ENCODE data around the gene YTHDF1.

DNA sequence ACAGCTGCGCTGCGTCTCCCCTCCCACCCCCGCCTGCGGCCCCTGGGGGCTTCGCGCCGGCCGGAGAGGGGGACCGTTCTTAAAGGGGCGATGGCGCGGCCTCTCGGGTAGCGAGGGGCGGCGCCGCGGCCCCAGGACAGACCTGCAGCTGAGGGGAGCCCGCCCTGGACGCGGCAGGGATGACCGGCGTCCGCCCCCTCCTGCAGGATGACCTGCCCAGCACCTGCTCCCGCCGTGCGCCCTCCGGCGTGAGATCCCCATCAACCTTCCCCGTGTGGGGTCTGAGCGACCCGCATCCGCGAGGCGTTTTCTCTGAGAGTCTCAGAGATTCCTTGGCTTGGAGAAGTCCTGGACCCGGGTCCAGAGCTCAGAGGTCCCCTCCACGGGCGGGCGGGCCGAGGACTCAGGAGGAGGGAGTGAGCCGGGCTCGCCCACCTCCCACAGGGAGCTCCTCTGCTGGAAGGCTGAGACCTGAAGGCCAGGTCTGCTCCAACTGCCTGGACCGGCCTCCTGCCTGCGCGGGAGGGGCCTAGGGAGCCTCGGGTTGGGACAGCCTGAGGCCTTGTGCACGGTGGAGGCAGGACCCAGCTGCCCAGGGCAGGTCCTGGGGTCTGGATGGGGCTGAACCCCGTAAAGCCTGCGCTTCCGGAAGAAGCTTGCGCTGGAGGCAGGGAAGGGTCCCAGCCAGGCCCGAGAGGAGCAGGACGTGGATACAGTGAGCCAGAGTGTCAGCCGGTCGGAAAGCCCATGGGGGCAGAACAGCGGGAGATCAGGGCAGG is 38.9 kb upstream of the YTHDF1 start:
- TF ChIP-seq EP300 (IDR thresholded peaks at IDR 0.05) = no peak
- TF ChIP-seq, protein P1, sequence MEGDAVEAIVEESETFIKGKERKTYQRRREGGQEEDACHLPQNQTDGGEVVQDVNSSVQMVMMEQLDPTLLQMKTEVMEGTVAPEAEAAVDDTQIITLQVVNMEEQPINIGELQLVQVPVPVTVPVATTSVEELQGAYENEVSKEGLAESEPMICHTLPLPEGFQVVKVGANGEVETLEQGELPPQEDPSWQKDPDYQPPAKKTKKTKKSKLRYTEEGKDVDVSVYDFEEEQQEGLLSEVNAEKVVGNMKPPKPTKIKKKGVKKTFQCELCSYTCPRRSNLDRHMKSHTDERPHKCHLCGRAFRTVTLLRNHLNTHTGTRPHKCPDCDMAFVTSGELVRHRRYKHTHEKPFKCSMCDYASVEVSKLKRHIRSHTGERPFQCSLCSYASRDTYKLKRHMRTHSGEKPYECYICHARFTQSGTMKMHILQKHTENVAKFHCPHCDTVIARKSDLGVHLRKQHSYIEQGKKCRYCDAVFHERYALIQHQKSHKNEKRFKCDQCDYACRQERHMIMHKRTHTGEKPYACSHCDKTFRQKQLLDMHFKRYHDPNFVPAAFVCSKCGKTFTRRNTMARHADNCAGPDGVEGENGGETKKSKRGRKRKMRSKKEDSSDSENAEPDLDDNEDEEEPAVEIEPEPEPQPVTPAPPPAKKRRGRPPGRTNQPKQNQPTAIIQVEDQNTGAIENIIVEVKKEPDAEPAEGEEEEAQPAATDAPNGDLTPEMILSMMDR (IDR thresholded peaks at IDR 0.05) = no peak

Data from esophagus muscularis mucosa (tissue), 3 donors.